Fibroblast of lung (primary cell): Measurements from ENCODE around the gene TNFAIP2. TPM values are rescaled to one million over a fixed set of nuclear protein-coding genes. Genes with fewer than 3 reads are reported as not detected.

Experiments used
- DNase-seq, 2 donors: peaks; one replicate each; pipeline versions ENCODE4 v3.0.0 to v3.0.0-alpha.2; 2010; ENCODE audit warnings: low read depth in 2 of 2
- H2AFZ ChIP-seq: 2 replicates; pipeline ENCODE4 v1.5.1; 2012; ENCODE audit warnings: low read length, control low read depth, inconsistent platforms
- H3K27ac ChIP-seq: 2 replicates; pipeline ENCODE4 v1.5.1; 2011; ENCODE audit warnings: low read length, control low read depth; ENCODE audit not compliant: insufficient read depth
- H3K27me3 ChIP-seq: 2 replicates; pipeline ENCODE4 v1.5.1; 2011; ENCODE audit warnings: mild to moderate bottlenecking, low read length; ENCODE audit not compliant: control insufficient read depth, insufficient read depth
- H3K36me3 ChIP-seq: 2 replicates; pipeline ENCODE4 v1.5.1; 2011; ENCODE audit warnings: low read length; ENCODE audit not compliant: control insufficient read depth, insufficient read depth
- H3K4me1 ChIP-seq: 2 replicates; pipeline ENCODE4 v1.5.1; 2011; ENCODE audit warnings: low read length; ENCODE audit not compliant: control insufficient read depth, insufficient read depth; ENCODE audit errors: extremely low read depth
- H3K4me2 ChIP-seq: 2 replicates; pipeline ENCODE4 v1.5.1; 2011; ENCODE audit warnings: low read length, control low read depth; ENCODE audit not compliant: insufficient read depth; ENCODE audit errors: extremely low read depth
- H3K4me3 ChIP-seq, 4 experiments: fragments of 200-600 bp in 1 of 4; sonication (generic) in 1 of 4; replicated peaks in 1 of 4; 2 replicates each; pipeline ENCODE4 v1.5.1; 2011 to 2016; ENCODE audit warnings: low read length in 4 of 4, low read depth in 3 of 4, mild to moderate bottlenecking in 3 of 4, control low read depth in 2 of 4, inconsistent platforms in 1 of 4, mixed read lengths in 1 of 4; ENCODE audit not compliant: insufficient read depth in 1 of 4; ENCODE audit errors: control extremely low read depth in 1 of 4
- H3K79me2 ChIP-seq: 2 replicates; pipeline ENCODE4 v1.5.1; 2012; ENCODE audit warnings: mild to moderate bottlenecking, low read length, inconsistent platforms; ENCODE audit not compliant: control insufficient read depth, insufficient read depth
- H3K9ac ChIP-seq: 2 replicates; pipeline ENCODE4 v1.5.1; 2011; ENCODE audit warnings: mild to moderate bottlenecking, low read length, control low read depth; ENCODE audit not compliant: insufficient read depth
- H3K9me3 ChIP-seq: 2 replicates; pipeline ENCODE4 v1.5.1; 2012; ENCODE audit warnings: low read depth, low read length; ENCODE audit not compliant: control insufficient read depth, insufficient read depth
- H4K20me1 ChIP-seq: 2 replicates; pipeline ENCODE4 v1.5.1; 2011; ENCODE audit warnings: low read length; ENCODE audit not compliant: control insufficient read depth, insufficient read depth; ENCODE audit errors: extremely low read depth
- EZH2 ChIP-seq: IDR thresholded peaks from 2 replicates; pipeline ENCODE4 v1.5.1; 2012; ENCODE audit warnings: low read length, control low read depth, mild to moderate bottlenecking; ENCODE audit errors: missing control alignments
- polyA plus RNA-seq, 2 donors: library from polyadenylated mRNA; depleted of rRNA in 1 of 2; stranded (reverse) in 1 of 2; unstranded in 1 of 2; fragments of >200 nt; gene quantifications; 2 replicates each; pipeline ENCODE4 v1.2.1, GENCODE V29; 2011 to 2012; ENCODE audit warnings: missing spikeins in 1 of 2
- total RNA-seq: library from RNA; depleted of rRNA; stranded (reverse); fragments of >200 nt; gene quantifications from 2 replicates; pipeline ENCODE4 v1.2.1, GENCODE V29; 2014
- TF ChIP-seq, protein P1 (sequence below), 2 donors: IDR thresholded peaks in 1 of 2; conservative IDR thresholded peaks in 1 of 2; 1 replicate in 1 of 2; 2 replicates in 1 of 2; pipeline ENCODE4 v1.5.1; 2011 to 2012; ENCODE audit warnings: low read length in 2 of 2, control low read depth in 1 of 2, inconsistent platforms in 1 of 2, low read depth in 1 of 2, mild to moderate bottlenecking in 1 of 2

The TNFAIP2 gene
- total and polyA plus RNA-seq, 2 donors (not counting 1 experiment from before 2014, with no cell fraction given): 71.5 to 139 TPM

DNA sequence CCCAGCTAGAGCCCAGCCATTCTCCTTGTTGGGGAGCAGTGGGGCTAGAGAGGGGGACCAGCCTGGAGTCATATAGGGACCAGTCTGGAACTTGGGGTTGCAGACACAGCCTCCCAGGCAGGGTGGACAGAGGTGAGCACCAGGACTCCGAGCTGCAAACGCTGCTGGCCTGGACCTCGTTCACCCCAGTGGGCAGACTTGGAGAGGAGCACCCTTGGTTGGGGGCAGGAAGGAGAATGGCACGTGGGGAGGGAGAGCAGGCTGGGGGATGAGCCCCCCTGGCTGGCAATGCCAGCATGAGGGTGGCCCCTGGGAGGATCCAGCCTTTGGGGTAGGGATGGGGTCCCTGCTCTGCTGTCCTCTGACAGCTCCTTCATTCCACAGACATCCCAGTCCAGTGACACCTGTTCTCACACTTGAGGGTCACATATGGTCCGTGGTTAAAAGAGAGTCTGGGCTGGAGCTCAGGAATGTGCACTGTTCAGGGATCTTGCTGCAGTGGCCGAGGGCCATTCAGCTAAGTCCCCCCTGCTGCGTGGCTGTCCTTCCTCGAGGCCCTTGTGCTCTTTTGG lies 36.4 kb upstream of the TNFAIP2 start:
- H3K27me3 ChIP-seq: peaks cover 13% of the 10 kb centered on the region
- no peak overlapping the region for H3K4me3 ChIP-seq
- H3K27ac ChIP-seq: no peak overlapping the region
- no peaks in the 10 kb centered on the region for H3K79me2 ChIP-seq
- no peaks in the 10 kb centered on the region for H3K9me3 ChIP-seq
- H3K4me1 ChIP-seq: no peaks in the 10 kb centered on the region
- TF ChIP-seq, protein P1, sequence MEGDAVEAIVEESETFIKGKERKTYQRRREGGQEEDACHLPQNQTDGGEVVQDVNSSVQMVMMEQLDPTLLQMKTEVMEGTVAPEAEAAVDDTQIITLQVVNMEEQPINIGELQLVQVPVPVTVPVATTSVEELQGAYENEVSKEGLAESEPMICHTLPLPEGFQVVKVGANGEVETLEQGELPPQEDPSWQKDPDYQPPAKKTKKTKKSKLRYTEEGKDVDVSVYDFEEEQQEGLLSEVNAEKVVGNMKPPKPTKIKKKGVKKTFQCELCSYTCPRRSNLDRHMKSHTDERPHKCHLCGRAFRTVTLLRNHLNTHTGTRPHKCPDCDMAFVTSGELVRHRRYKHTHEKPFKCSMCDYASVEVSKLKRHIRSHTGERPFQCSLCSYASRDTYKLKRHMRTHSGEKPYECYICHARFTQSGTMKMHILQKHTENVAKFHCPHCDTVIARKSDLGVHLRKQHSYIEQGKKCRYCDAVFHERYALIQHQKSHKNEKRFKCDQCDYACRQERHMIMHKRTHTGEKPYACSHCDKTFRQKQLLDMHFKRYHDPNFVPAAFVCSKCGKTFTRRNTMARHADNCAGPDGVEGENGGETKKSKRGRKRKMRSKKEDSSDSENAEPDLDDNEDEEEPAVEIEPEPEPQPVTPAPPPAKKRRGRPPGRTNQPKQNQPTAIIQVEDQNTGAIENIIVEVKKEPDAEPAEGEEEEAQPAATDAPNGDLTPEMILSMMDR (conservative IDR thresholded peaks at IDR 0.05 in 1 of 2, IDR thresholded peaks at IDR 0.05 in 1 of 2; ENCODE audit: low read depth in 1 of 2, low read length in 2 of 2): no peak
- TF ChIP-seq EZH2: no peak
- no peak for DNase-seq
- H4K20me1 ChIP-seq: no peaks in the 10 kb centered on the region
- no peak overlapping the region for H3K9ac ChIP-seq
- no peaks in the 10 kb centered on the region for H3K36me3 ChIP-seq
- H3K4me2 ChIP-seq: no peak overlapping the region
- no peak overlapping the region for H2AFZ ChIP-seq

DNA sequence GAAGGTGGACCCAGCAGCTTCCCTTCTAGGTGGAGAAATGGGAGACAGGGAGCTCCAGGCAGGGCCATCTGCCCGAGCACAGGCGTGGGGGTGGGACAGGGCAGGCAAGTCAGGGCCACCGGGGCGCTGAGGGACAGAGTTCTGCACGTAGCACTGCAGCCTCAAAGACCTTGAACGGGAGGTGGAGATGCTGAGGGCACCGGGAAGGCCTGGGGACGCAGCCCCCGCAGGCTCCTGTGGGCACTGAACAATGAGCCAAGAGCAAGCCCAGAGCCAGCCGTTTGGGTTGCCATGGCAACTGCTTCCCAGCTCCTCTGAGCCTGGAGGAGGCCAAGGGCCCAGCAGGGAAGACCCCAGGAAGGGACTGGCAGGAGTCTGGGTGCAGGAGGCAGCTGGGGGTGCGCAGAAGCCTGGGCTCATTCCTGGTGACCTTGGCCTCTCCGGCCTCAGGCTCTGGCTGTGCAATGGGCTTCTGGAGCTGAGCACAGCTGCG lies 35.9 kb upstream of the TNFAIP2 start:
- no peaks in the 10 kb centered on the region for H3K9me3 ChIP-seq
- no peak overlapping the region for H3K4me2 ChIP-seq
- DNase-seq: no peak
- TF ChIP-seq, protein P1 (conservative IDR thresholded peaks at IDR 0.05 in 1 of 2, IDR thresholded peaks at IDR 0.05 in 1 of 2; ENCODE audit: low read depth in 1 of 2, low read length in 2 of 2): no peak
- no peak for TF ChIP-seq EZH2
- H3K36me3 ChIP-seq: no peaks in the 10 kb centered on the region
- peaks cover 13% of the 10 kb centered on the region for H3K27me3 ChIP-seq
- no peaks in the 10 kb centered on the region for H3K4me1 ChIP-seq
- no peaks in the 10 kb centered on the region for H4K20me1 ChIP-seq
- H3K79me2 ChIP-seq: no peaks in the 10 kb centered on the region
- H3K27ac ChIP-seq: no peak overlapping the region
- H2AFZ ChIP-seq: no peak overlapping the region
- H3K4me3 ChIP-seq: no peak overlapping the region
- no peak overlapping the region for H3K9ac ChIP-seq

DNA sequence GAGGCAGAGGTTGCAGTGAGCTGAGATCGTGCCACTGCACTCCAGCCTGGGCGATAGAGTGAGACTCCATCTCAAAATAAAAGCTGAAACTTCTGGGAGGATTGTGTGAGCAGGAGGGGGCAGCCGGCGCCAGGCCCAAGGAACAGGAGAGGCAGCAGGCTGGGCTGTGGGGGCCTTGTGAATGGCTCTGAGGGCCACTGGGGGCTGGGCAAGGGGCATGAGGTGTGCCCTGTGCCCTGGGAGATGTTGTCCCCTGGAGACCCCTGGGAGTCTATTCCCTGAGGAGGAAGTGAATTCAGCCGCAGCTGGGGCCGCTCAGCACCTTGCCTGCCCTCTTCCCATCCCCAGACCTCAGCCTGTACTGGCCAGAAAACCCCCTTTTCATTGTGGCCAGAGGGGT lies 34.3 kb upstream of the TNFAIP2 start:
- no peaks in the 10 kb centered on the region for H3K36me3 ChIP-seq
- no peak overlapping the region for H3K4me3 ChIP-seq
- no peaks in the 10 kb centered on the region for H4K20me1 ChIP-seq
- no peak overlapping the region for H3K4me2 ChIP-seq
- no peaks in the 10 kb centered on the region for H3K9me3 ChIP-seq
- no peak for TF ChIP-seq EZH2
- TF ChIP-seq, protein P1 (conservative IDR thresholded peaks at IDR 0.05 in 1 of 2, IDR thresholded peaks at IDR 0.05 in 1 of 2; ENCODE audit: low read depth in 1 of 2, low read length in 2 of 2): no peak
- no peak overlapping the region for H3K9ac ChIP-seq
- H3K4me1 ChIP-seq: no peaks in the 10 kb centered on the region
- DNase-seq: no peak
- no peak overlapping the region for H2AFZ ChIP-seq
- no peak overlapping the region for H3K27ac ChIP-seq
- H3K27me3 ChIP-seq: peaks cover 10% of the 10 kb centered on the region
- H3K79me2 ChIP-seq: no peaks in the 10 kb centered on the region
